ENCODE results near the gene DAZAP1. TPM values are rescaled to one million over a fixed set of nuclear protein-coding genes. Genes with fewer than 3 reads are reported as not detected.

The DAZAP1 gene
- total and polyA plus RNA-seq, 7 donors: 59.9 to 122 (median 90.9) TPM

GRCh38 chr19:1461862-1462261 is 54.5 kb downstream of the DAZAP1 start:
- 90 to 92% (median 91%) methylated on average over 22 to 24 of the region's 24 CpGs for WGBS, 3 donors
- intact Hi-C loops (cut with DNase I): no loop called here

GRCh38 chr19:1465191-1466016 is 58.0 kb downstream of the DAZAP1 start:
- intact Hi-C loops (cut with DNase I): loop anchor here in 1 of 2 donors (5.0 kb wide), 1 partner anchor 113 kb away; a partner anchor contains a TSS
- Histone ChIP-seq H3K27ac (no peak overlapping the region), H3K9me3 (no peaks in the 10 kb centered on the region), H3K4me1 (peaks cover 26% of the 10 kb centered on the region), H3K36me3 (ENCODE audit: insufficient read depth in 1 of 2, low read depth in 1 of 2) (no peaks in the 10 kb centered on the region), H3K4me3 (peak overlapping the region; percentile 36), H3K27me3 (ENCODE audit: insufficient read depth in 3 of 3, low read length in 2 of 3) (peaks cover 0 to 62% (median 47%) of the 10 kb centered on the region in 3 donors)
- ATAC-seq (peak; percentile 45 to 68 (median 65)), DNase-seq (peak; percentile 35 to 73)
- 39 to 43% (median 40%) methylated on average over 61 to 83 of the region's 83 CpGs for WGBS, 3 donors
- TF ChIP-seq CTCF (IDR thresholded peaks at IDR 0.05): peak; percentile 53

More at GRCh38 chr19:1461862-1462261, 54.5 kb downstream of the DAZAP1 start:
- no peak for TF ChIP-seq CTCF (IDR thresholded peaks at IDR 0.05)
- DNase-seq: peak in 1 of 2 donors; percentile 44
- no peaks in the 10 kb centered on the region for H3K9me3 ChIP-seq
- H3K27me3 ChIP-seq (ENCODE audit: insufficient read depth in 3 of 3, low read length in 2 of 3): peaks cover 0 to 49% (median 22%) of the 10 kb centered on the region in 3 donors
- no peaks in the 10 kb centered on the region for H3K4me1 ChIP-seq
- H3K4me3 ChIP-seq: no peak overlapping the region
- no peak for ATAC-seq
- H3K27ac ChIP-seq: no peak overlapping the region
- H3K36me3 ChIP-seq (ENCODE audit: insufficient read depth in 1 of 2, low read depth in 1 of 2): no peaks in the 10 kb centered on the region

GRCh38 chr19:1466018-1466460 is 58.7 kb downstream of the DAZAP1 start:
- DNase-seq: peak in 1 of 2 donors; percentile 48
- no peaks in the 10 kb centered on the region for H3K36me3 ChIP-seq (ENCODE audit: insufficient read depth in 1 of 2, low read depth in 1 of 2)
- TF ChIP-seq CTCF (IDR thresholded peaks at IDR 0.05): no peak
- no peak for ATAC-seq
- 36 to 40% (median 38%) methylated on average over 33 to 41 of the region's 41 CpGs for WGBS, 3 donors
- H3K27ac ChIP-seq: no peak overlapping the region
- intact Hi-C loops (cut with DNase I): loop anchor here in 1 of 2 donors (5.0 kb wide), 1 partner anchor 114 kb away; a partner anchor contains a TSS
- H3K9me3 ChIP-seq: no peaks in the 10 kb centered on the region
- peaks cover 32% of the 10 kb centered on the region for H3K4me1 ChIP-seq
- peak overlapping the region; percentile 36 for H3K4me3 ChIP-seq
- H3K27me3 ChIP-seq (ENCODE audit: insufficient read depth in 3 of 3, low read length in 2 of 3): peaks cover 0 to 68% (median 53%) of the 10 kb centered on the region in 3 donors

- 28 to 31% (median 29%) methylated on average over 62 to 70 of the region's 70 CpGs for WGBS, 3 donors
- peak; percentile 13 to 52 for DNase-seq
- Histone ChIP-seq H3K4me3 (no peak overlapping the region), H3K27ac (no peak overlapping the region), H3K36me3 (ENCODE audit: insufficient read depth in 1 of 2, low read depth in 1 of 2) (no peaks in the 10 kb centered on the region), H3K9me3 (no peaks in the 10 kb centered on the region), H3K27me3 (ENCODE audit: insufficient read depth in 3 of 3, low read length in 2 of 3) (peaks cover 0 to 74% (median 59%) of the 10 kb centered on the region in 3 donors), H3K4me1 (peaks cover 37% of the 10 kb centered on the region)
- no peak for ATAC-seq
- no peak for TF ChIP-seq CTCF (IDR thresholded peaks at IDR 0.05)
- intact Hi-C loops (cut with DNase I): loop anchor here in 1 of 2 donors (5.0 kb wide), 1 partner anchor 114 kb away; a partner anchor contains a TSS
Measured at GRCh38 chr19:1466461-1467214, 59.3 kb downstream of the DAZAP1 start.
